Nucleus accumbens (tissue), 56 donors: ENCODE measurements around the gene ARHGAP10.

Experiments used
- DNase-seq, 56 donors: peaks; one replicate each; lab custom pipeline; 2025; lab: John Stamatoyannopoulos, UW

ARHGAP10 gene

GRCh38 chr4:147938496-147938895, 206.6 kb downstream of the ARHGAP10 start:
- DNase-seq = no peak

GRCh38 chr4:147940171-147940570, 208.3 kb downstream of the ARHGAP10 start:
- peak in 3 of 56 donors; percentile 2 to 10 (median 5) for DNase-seq

GRCh38 chr4:147941373-147941772, 209.5 kb downstream of the ARHGAP10 start:
- no peak for DNase-seq

- no peak for DNase-seq
Measured at GRCh38 chr4:147942729-147943128, 210.8 kb downstream of the ARHGAP10 start.

DNA sequence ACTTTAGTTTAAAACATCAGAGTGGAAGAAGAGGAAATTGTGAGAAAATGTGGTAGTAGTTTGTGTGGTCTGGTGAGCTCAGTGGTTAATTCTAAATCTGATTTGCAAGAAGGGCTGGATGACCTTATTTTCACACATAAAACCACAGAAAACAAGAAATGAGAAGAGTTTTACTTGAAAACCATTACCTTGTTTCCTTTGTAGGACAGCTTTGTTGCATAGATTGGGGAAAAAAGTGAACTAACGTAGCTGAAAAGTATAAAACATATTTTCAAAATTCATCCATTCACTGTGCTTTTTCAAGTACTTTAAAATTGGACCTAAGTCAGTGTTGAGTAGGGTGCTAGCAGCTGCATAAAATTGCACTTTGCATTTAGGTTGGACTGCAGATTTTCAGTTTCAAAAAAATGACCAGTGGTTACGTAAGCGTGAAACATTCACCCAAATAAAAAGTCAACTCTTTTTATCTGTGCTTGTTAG, 211.3 kb downstream of the ARHGAP10 start:
- no peak for DNase-seq

- no peak for DNase-seq
Measured at GRCh38 chr4:147944249-147944648, 212.4 kb downstream of the ARHGAP10 start.

- no peak for DNase-seq
Measured at GRCh38 chr4:147944670-147945260, 212.9 kb downstream of the ARHGAP10 start.

DNA sequence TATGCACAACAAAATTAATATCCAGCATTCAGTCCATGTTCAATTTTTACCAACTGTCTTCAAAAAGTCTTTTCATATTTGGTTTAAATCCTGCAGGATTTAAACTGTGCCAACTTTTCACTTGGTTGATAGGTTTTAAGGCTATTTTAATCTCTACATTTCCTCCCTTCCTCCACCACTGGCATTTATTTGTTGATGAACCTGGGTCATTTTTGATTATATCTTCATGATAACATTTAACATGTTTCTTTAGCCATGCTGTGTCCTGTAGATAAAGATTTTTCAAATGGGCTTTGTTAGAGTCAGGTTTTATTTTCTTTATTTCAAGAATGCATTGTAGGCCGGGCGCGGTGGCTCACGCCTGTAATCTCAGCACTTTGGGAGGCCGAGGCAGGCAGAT, 216.4 kb downstream of the ARHGAP10 start:
- DNase-seq = no peak

DNA sequence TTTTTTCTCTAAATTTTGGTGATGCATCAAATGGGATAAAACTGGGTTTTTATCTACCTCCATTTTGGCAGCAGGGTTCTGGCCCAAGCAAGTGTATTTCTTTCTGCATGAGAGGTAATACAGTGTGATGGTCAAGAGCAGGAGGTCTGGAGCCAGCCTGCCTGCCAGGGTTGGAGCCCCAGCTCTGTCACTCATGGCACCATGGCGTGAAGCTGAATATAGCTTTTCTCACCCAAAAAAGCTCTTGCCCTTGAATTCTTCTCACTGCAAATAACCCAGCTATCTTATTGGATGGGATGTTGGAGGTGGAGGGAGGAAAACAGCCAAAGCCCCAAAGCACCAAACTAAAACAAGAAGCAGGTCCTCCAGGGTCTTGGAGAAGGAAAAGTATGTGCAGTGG, 218.4 kb downstream of the ARHGAP10 start:
- DNase-seq = no peak

DNA sequence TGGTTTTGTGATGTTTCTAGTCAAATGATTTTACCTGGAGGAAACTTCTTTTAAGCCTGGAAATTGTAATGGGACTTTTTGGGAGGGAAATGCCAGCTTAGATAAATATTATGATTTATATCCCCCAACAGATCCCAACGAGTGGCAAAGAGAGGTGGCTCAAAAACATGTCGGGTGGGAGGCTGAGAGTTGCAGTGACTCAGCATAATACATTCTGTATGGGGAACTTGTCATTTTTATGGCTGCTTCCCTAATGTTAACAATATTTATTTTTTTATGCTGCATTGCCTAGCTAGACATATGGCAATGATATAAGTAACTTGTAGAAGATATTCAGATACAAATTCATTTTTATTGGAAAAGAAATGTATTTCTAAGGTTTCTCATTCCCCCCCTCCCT, 219.0 kb downstream of the ARHGAP10 start:
- DNase-seq = no peak

DNA sequence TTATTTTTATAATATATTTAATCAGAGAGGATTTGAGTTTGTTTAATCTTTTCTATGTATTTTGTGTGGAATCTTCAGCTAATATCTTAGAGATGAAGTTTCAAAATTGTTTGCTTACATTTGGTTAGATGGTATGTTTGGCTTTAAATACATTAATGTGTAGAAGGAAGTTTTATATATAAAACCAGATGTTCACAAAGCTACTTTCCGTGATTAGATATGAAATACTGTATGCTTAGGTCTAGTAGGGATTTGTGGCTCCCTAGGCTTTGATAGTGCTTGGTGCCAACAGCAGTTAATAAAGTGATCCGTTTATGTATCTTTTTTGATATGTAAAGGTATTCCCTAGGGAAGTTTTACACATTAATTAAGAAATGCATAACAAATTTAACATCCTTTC, 223.0 kb downstream of the ARHGAP10 start:
- DNase-seq = no peak

GRCh38 chr4:147955827-147956558, 224.1 kb downstream of the ARHGAP10 start:
- DNase-seq = no peak

- DNase-seq = no peak
Measured at GRCh38 chr4:147957446-147957845, 225.6 kb downstream of the ARHGAP10 start.

- DNase-seq = no peak
Measured at GRCh38 chr4:147958057-147958456, 226.2 kb downstream of the ARHGAP10 start.

GRCh38 chr4:147958489-147959065, 226.7 kb downstream of the ARHGAP10 start:
- DNase-seq = no peak

GRCh38 chr4:147960971-147961370, 229.1 kb downstream of the ARHGAP10 start:
- DNase-seq = no peak

GRCh38 chr4:147963839-147964238, 232.0 kb downstream of the ARHGAP10 start:
- no peak for DNase-seq

DNA sequence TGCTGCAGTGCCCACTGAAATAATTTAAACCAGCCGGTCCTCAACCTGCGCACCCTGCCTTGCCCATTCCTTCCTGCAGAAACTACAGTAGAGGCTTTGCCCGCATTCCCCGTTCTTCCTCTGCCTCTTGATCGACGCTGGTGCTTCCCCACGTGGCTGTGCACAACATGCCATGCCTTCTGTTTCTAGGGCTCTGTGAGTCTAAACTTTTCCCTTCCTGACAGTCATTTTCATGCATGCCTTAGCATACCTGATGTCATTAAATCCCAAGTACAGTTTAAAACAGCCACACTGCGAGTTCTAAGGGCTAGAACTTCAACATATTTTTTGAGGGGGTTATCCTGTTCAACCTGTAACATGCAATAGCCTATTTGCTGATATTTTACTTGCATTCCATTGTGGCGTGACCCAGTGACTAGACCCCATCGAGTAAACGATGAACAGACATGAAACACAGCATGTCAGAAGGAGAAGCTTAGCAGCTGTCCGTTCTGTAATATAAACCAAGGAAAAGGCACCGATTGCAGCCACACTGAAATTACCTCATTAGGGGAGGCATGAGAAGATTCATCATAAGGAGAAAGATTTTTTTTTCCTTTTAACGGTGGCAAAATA, 232.5 kb downstream of the ARHGAP10 start:
- DNase-seq = no peak

DNA sequence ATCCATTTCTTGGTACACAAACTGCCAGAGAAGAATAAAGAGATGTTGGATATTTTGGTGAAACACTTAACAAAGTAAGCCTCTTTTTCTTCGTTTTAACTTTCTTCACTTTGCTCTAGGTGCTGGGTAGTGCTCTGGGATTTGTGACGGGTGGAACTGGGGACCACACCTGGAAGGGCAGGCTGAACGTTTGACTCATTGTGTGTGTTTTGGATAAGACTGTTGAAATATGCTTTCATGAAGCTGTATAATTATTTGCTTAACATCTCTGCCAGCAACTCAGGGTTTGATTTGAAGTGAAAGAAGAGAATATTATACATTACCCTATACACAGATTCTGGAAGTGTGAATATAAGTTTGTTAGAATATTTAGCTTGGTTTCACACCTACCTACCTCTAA, 233.2 kb downstream of the ARHGAP10 start:
- no peak for DNase-seq

- no peak for DNase-seq
Measured at GRCh38 chr4:147965873-147966272, 234.0 kb downstream of the ARHGAP10 start.

GRCh38 chr4:147968641-147969040, 236.8 kb downstream of the ARHGAP10 start:
- no peak for DNase-seq
